Upper lobe of left lung (tissue), 4 donors: ENCODE data around the gene KMO.

Experiments
- CTCF ChIP-seq, 6 experiments: fragments of 450-650 bp in 4 of 6; fragments of 200-600 bp in 2 of 6; sonication (generic) in 2 of 6; IDR thresholded peaks; one replicate each; pipeline ENCODE4 v1.5.1; 2016 to 2019; ENCODE audit warnings: antibody characterized with exemption in 6 of 6
- POLR2A ChIP-seq, 4 donors: fragments of 450-650 bp; IDR thresholded peaks; one replicate each; pipeline ENCODE4 v1.5.1; 2016 to 2017; ENCODE audit warnings: antibody characterized with exemption in 4 of 4, mild to moderate bottlenecking in 2 of 4

GRCh38 chr1:241557031-241557430, 24.9 kb downstream of the KMO start:
- TF ChIP-seq CTCF (IDR thresholded peaks at IDR 0.05): no peak
- TF ChIP-seq POLR2A (IDR thresholded peaks at IDR 0.05): no peak
